ENCODE measurements around the gene UVSSA. TPM values are rescaled to one million over a fixed set of nuclear protein-coding genes. Genes with fewer than 3 reads are reported as not detected.
A peak's percentile ranks its signal among the peaks of the same experiment; 100 is the strongest.

UVSSA gene
- total RNA-seq, 1 experiment from 2014 or later, result 6.0 TPM

GRCh38 chr4:1354136-1354982 lies 7.4 kb downstream of the UVSSA start:
- in situ Hi-C loops (cut with HindIII; ENCODE audit: low pct_unique_long_range_greater_than_20kb, low sequenced_read_pairs), result no loop called here
- DNase-seq (ENCODE audit: low read depth, low spot score), result no peak

DNA sequence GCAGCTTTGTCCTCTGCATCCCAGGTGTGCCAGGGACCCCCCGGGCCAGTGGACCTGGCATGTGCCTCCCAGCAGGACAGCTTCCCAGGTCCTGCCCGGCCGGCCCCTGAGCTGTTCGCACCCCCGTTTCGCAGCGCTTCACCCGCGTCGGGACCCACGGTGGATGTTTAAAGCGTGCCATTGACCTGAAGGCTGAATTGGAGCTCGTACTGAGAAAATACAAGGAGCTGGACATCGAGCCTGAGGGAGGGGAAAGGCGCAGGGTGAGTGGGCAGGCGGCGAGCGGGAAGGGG lies 7.9 kb downstream of the UVSSA start:
- in situ Hi-C loops (cut with HindIII; ENCODE audit: low pct_unique_long_range_greater_than_20kb, low sequenced_read_pairs), result no loop called here

DNA sequence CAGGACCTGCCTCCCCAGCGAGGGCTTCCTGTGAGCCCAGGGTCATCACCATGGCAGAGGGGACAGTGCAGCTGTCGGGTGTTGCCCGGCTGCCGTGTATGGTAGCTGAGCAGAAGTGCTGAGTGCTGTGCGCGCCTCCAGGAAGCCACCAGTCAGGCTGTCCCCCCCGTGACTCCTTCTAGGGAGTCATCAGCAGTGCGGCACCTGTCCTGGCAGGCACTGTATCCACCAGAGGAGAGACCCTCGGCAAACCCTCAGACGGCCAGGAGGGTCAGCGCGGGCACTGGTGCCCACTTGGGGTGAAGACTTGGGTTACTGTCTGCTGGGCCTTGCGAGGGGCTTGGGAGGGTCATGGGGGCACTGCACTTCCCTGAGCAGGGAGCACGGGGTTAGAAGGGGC lies 8.4 kb downstream of the UVSSA start:
- in situ Hi-C loops (cut with HindIII; ENCODE audit: low pct_unique_long_range_greater_than_20kb, low sequenced_read_pairs), result no loop called here
- DNase-seq (ENCODE audit: low read depth, low spot score), result no peak

More for the DNA sequence above, 7.9 kb downstream of the UVSSA start:
- no peak for DNase-seq (ENCODE audit: low read depth, low spot score)

GRCh38 chr4:1356181-1356998 lies 9.4 kb downstream of the UVSSA start:
- peak; percentile 62 for DNase-seq (ENCODE audit: low read depth, low spot score)
- in situ Hi-C loops (cut with HindIII; ENCODE audit: low pct_unique_long_range_greater_than_20kb, low sequenced_read_pairs), result no loop called here

DNA sequence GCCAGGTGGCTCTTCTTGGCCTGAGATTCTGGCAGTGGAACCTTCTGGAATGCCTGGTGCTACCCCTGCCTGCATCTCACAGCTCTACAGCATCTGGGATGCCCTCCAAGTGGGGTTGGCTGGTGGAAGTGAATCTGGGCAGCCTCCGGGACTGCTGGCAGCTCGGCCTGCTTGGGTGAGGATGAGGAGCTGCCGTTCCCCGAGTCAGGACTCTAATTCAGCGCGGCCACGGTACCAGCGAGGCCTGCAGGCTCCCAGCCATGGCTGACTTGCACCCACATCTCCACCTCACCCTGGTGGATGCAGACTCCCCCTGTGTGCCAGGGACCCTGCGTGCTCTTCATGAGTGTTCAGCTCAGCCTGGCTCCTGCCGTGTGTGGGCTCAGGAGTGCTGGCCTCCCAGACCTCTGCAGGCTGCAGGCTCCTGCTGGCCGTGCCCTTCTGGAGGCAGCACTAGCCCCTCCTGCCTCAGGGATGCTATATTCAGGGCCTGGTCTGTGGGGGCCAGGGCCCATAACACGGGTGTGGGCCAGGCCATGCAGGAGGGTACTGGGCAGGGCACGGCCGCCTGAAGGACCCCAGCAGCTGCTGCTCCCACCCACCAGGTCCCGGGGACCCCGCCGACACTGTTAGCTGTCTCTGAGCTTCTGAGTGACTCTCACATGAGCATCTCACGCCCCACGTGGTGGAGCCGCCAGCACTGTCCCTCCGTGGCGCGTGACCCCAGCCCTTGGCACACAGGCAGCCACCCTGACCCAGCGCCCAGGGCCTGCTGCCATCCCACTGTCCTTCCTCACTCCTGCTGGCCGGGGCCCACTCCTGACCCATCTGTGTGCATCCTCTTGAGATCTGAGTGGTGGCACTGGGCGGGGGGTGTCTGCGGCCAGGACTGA lies 10.6 kb downstream of the UVSSA start:
- in situ Hi-C loops (cut with HindIII; ENCODE audit: low pct_unique_long_range_greater_than_20kb, low sequenced_read_pairs), result no loop called here
- DNase-seq (ENCODE audit: low read depth, low spot score), result no peak

DNA sequence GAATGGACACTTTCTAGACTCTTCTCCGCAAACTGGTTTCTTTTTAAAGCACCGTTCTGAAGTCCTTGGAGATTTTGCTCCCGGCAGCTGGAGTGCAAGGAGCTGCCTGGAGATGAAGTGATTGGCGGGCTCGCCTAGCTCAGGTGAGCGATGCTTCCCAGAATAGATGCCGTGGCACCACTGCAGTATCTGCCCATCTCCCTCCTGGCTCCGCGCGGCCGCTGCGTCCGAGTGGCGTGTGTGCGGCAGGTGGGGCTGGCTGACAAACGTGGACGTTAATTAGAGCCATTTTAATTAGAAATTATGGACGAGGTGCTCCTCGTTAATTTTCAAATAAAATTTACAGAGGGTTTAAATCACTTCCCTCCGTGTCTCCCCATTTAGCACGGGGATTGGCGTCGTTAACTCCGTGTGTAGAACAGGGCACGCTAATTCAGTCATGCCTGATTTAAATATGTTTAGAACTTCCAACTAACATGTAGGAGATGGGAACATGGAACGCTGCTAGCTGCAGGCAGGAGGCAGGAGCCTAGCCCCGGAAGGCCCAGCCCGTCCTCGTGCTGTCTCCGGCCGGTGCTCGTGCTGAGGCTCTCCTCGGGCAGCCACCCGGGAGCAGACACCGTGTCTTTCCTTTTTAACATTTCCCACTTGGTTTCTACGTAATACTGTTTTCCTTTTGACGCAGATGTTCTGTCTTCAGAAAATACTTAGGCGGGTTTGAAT lies 11.6 kb downstream of the UVSSA start:
- in situ Hi-C loops (cut with HindIII; ENCODE audit: low pct_unique_long_range_greater_than_20kb, low sequenced_read_pairs), result no loop called here
- DNase-seq (ENCODE audit: low read depth, low spot score), result no peak

DNA sequence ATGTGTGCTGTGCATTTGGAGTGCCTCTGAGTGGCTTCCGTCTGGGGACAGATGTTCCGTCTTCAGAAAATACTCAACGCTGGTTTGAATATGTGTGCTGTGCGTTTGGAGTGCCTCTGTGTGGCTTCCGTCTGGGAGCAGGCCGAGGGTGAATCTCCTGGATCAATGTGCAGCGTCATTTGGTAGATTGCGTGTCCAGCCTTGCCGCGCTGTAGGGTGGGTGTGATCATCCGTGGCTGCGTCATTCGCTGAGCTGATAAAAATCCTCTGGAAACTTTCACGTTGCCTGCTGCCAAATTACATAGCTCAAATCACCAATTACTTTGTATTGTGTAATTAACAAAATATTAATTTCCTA lies 12.1 kb downstream of the UVSSA start:
- in situ Hi-C loops (cut with HindIII; ENCODE audit: low pct_unique_long_range_greater_than_20kb, low sequenced_read_pairs), result no loop called here
- no peak for DNase-seq (ENCODE audit: low read depth, low spot score)

GRCh38 chr4:1359976-1360375 lies 13.0 kb downstream of the UVSSA start:
- no peak for DNase-seq (ENCODE audit: low read depth, low spot score)
- in situ Hi-C loops (cut with HindIII; ENCODE audit: low pct_unique_long_range_greater_than_20kb, low sequenced_read_pairs), result no loop called here

DNA sequence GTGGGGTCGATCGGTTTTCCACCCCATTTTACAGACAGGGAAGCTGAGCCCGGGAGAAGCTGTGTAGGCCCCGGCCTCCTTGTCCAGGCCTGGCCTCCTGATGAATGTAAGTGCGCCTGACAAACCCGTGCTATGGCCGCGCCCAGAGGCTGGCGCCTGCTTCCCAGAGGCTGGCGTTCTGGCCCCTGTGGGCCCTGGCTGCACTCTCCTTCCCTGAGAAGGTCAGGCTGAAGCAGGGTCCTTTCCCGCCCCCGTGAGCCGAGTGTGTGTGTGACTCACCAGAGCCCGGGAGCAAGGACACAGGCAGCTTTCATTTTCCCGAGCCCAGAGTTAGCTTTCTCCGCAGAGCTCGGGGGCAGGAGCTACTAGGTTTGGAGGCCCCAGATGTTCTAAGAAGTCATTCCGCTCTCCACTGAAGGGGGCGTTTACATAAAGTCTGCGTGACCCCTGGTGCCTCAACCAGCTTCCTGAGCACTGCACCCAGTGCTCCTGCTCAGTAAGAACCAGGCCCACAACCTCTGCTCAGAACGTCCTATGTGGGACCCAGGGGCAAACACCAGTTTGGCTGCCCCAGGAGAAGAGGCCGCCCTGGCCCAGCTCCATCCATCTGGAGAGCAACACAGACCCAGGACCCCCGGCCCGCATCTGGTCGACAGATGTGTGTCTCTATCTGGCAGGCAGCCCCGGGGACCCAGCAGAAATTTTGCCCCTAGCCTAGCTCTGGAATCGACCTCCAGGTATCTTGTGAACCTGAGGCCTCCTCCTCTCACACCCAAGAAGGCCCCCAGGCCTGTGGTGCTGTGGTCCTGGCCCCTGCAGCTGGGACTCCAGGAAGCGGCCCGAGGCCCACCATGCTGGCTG lies 13.6 kb downstream of the UVSSA start:
- peak; percentile 73 for DNase-seq (ENCODE audit: low read depth, low spot score)
- in situ Hi-C loops (cut with HindIII; ENCODE audit: low pct_unique_long_range_greater_than_20kb, low sequenced_read_pairs), result no loop called here

GRCh38 chr4:1361431-1361830 lies 14.4 kb downstream of the UVSSA start:
- no peak for DNase-seq (ENCODE audit: low read depth, low spot score)
- in situ Hi-C loops (cut with HindIII; ENCODE audit: low pct_unique_long_range_greater_than_20kb, low sequenced_read_pairs), result no loop called here

GRCh38 chr4:1362046-1362445 lies 15.0 kb downstream of the UVSSA start:
- no peak for DNase-seq (ENCODE audit: low read depth, low spot score)
- in situ Hi-C loops (cut with HindIII; ENCODE audit: low pct_unique_long_range_greater_than_20kb, low sequenced_read_pairs), result no loop called here

DNA sequence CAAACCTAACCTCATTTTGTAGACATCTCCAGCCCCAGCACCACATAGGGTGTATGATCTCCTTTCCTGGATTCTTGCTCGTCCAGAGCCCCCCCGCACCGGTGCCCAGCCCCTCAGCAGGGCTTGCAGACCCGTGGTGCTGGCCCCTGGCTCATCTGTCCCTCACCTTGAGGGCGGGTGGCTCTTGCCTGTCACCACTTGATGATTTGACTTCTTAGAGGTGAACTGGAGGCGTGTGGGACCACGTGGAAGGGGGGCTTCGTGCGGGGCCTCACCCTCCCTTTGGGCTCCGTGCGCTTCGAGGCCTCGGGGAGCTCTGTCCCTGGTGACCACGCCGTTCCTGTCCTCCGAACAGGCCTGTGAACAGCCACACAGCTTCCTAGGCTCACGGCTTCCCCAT lies 15.5 kb downstream of the UVSSA start:
- DNase-seq (ENCODE audit: low read depth, low spot score), result no peak
- in situ Hi-C loops (cut with HindIII; ENCODE audit: low pct_unique_long_range_greater_than_20kb, low sequenced_read_pairs), result no loop called here

DNA sequence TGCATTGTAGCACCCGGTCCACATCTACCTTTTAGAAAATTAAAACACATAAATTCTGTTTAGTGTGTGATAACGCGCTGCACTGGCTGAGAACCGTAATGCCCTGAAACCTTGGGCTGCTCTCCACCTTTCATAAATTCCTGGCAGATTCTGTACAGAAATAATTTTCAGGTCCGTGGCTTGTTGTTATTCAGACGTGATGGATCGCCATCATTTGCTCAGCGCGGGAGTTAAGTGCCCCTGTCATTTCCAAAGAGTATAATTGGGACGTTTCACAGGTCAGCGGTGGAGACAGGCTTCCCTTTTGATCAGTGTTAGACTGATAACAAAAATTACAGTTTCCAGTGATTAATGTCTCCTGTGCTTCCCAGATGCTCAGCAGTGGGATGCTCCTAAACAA lies 16.5 kb downstream of the UVSSA start:
- in situ Hi-C loops (cut with HindIII; ENCODE audit: low pct_unique_long_range_greater_than_20kb, low sequenced_read_pairs), result no loop called here
- no peak for DNase-seq (ENCODE audit: low read depth, low spot score)

GRCh38 chr4:1364217-1364616 lies 17.2 kb downstream of the UVSSA start:
- no peak for DNase-seq (ENCODE audit: low read depth, low spot score)
- in situ Hi-C loops (cut with HindIII; ENCODE audit: low pct_unique_long_range_greater_than_20kb, low sequenced_read_pairs), result no loop called here

DNA sequence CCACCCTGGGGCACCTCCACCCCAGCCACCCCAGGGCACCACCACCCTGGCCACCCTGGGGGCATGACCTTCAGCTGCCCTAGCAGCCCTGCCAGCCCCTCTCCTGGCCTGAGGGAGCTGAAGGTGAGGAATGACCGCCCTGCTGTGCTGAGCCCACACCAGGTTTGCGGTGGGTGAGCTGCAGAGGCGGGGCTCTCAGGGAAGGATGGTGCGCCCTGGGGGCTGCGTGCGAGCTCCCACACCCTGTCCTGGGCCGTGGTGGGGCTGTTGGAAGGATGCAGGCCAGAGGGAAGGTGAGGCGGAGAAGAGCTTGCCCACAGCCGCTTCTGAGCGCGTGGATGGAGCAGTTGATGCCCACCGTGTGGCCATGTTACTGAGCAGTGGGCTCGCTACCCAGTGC lies 17.7 kb downstream of the UVSSA start:
- no peak for DNase-seq (ENCODE audit: low read depth, low spot score)
- in situ Hi-C loops (cut with HindIII; ENCODE audit: low pct_unique_long_range_greater_than_20kb, low sequenced_read_pairs), result no loop called here

- DNase-seq (ENCODE audit: low read depth, low spot score), result no peak
- in situ Hi-C loops (cut with HindIII; ENCODE audit: low pct_unique_long_range_greater_than_20kb, low sequenced_read_pairs), result no loop called here
Measured at GRCh38 chr4:1365271-1366178, 18.5 kb downstream of the UVSSA start.
